Frontal cortex (tissue), 4 donors: ENCODE data around the gene PNPLA5. TPM values are rescaled to one million over a fixed set of nuclear protein-coding genes. Genes with fewer than 3 reads are reported as not detected.
"Not testable (repeated sequence)": the region's sequence is repeated elsewhere in the genome, so short reads cannot be mapped to it uniquely, and the experiment has no call there.

Experiments
- DNase-seq, 2 donors: peaks; one replicate each; pipeline ENCODE4 v3.0.0; 2012; ENCODE audit warnings: low spot score in 2 of 2
- FAIRE-seq: peaks from 2 replicates; lab custom pipeline; 2012; peaks lifted over from hg19 to GRCh38; lab: Jason Lieb, UNC
- total RNA-seq: library from RNA; depleted of rRNA; stranded (reverse); fragments of >200 nt; gene quantifications from one replicate; pipeline ENCODE4 v1.2.3, GENCODE V29; 2014
- donor health status: control.
- donor health status: control.
- donor health status: control.

Gene PNPLA5
- total RNA-seq, 1 donor from 2014 or later, result under 0.01 TPM

- no peak for FAIRE-seq
- peak in 1 of 2 donors; percentile 69 for DNase-seq
These were observed 8.7 kb downstream of the PNPLA5 start for GRCh38 chr22:43883012-43883661.

- no peak for FAIRE-seq
- no peak for DNase-seq
These were observed 9.6 kb downstream of the PNPLA5 start for GRCh38 chr22:43882122-43882767.

GRCh38 chr22:43881091-43882061 is 10.4 kb downstream of the PNPLA5 start:
- no peak for FAIRE-seq
- DNase-seq, result no peak

- no peak for FAIRE-seq
- DNase-seq, result no peak
These were observed 11.2 kb downstream of the PNPLA5 start for GRCh38 chr22:43880541-43880991.

- FAIRE-seq (no peak), DNase-seq (no peak)
These were observed 11.8 kb downstream of the PNPLA5 start for GRCh38 chr22:43879901-43880540.

- DNase-seq (no peak), FAIRE-seq (no peak)
These were observed 12.8 kb downstream of the PNPLA5 start for GRCh38 chr22:43878831-43879550.

GRCh38 chr22:43878079-43878795 is 13.6 kb downstream of the PNPLA5 start:
- DNase-seq (no peak), FAIRE-seq (no peak)

GRCh38 chr22:43876866-43877509 is 14.8 kb downstream of the PNPLA5 start:
- DNase-seq (no peak), FAIRE-seq (no peak)

- FAIRE-seq, result no peak
- DNase-seq, result no peak
These were observed 22.0 kb downstream of the PNPLA5 start for GRCh38 chr22:43869799-43870198.

GRCh38 chr22:43869001-43869400 is 22.8 kb downstream of the PNPLA5 start:
- not testable (repeated sequence) for FAIRE-seq, DNase-seq

GRCh38 chr22:43867839-43868635 is 23.8 kb downstream of the PNPLA5 start:
- DNase-seq, result no peak
- no peak for FAIRE-seq

GRCh38 chr22:43862882-43863202 is 29.0 kb downstream of the PNPLA5 start:
- no peak for DNase-seq
- no peak for FAIRE-seq

- FAIRE-seq, result no peak
These were observed 29.5 kb downstream of the PNPLA5 start, which contains the start of gene SULT4A1 for GRCh38 chr22:43862074-43862881. SULT4A1 (minus strand) TSS chr22:43862513; CDS start chr22:43862382, 131 bp downstream.

GRCh38 chr22:43861529-43861928 is 30.3 kb downstream of the PNPLA5 start:
- no peak for FAIRE-seq
- no peak for DNase-seq

More at GRCh38 chr22:43862074-43862881, 29.5 kb downstream of the PNPLA5 start, which contains the start of gene SULT4A1:
- peak; percentile 64 to 78 for DNase-seq

GRCh38 chr22:43860831-43861230 is 31.0 kb downstream of the PNPLA5 start:
- FAIRE-seq (no peak), DNase-seq (no peak)

- no peak for DNase-seq
- no peak for FAIRE-seq
These were observed 31.7 kb downstream of the PNPLA5 start for GRCh38 chr22:43860126-43860525.
